ENCODE results near the gene PRKAG2. TPM values are rescaled to one million over a fixed set of nuclear protein-coding genes. Genes with fewer than 3 reads are reported as not detected.
"Not testable (repeated sequence)": the region's sequence is repeated elsewhere in the genome, so short reads cannot be mapped to it uniquely, and the experiment has no call there.

The PRKAG2 gene
- total RNA-seq, 2 experiments from 2014 or later = 16.9 to 18.7 TPM

- CTCF ChIA-PET = no interaction called here
- Mint-ChIP-seq H3K9me3 (no peaks in the 10 kb centered on the region), H3K36me3 (ENCODE audit: low read depth) (no peaks in the 10 kb centered on the region), H3K27me3 (ENCODE audit: low read depth) (peaks cover 3% of the 10 kb centered on the region), H3K27ac (no peak overlapping the region), H3K4me1 (ENCODE audit: low read depth) (peaks cover 14% of the 10 kb centered on the region), H3K4me3 (no peak overlapping the region)
- intact Hi-C loops (cut with micrococcal nuclease) = no loop called here
- DNase-seq = no peak
These were observed 336.8 kb downstream of the PRKAG2 start for GRCh38 chr7:151540146-151540545.

GRCh38 chr7:151539088-151539671, 337.7 kb downstream of the PRKAG2 start:
- peaks cover 3% of the 10 kb centered on the region for H3K27me3 Mint-ChIP-seq (ENCODE audit: low read depth)
- intact Hi-C loops (cut with micrococcal nuclease) = no loop called here
- no peak for DNase-seq
- H3K9me3 Mint-ChIP-seq = no peaks in the 10 kb centered on the region
- CTCF ChIA-PET = interaction anchor here (0.8 kb wide), 1 partner anchor 187 kb away, joined by 6 read pairs; no protein-coding TSS in a partner anchor
- H3K36me3 Mint-ChIP-seq (ENCODE audit: low read depth) = no peaks in the 10 kb centered on the region
- H3K4me3 Mint-ChIP-seq = no peak overlapping the region
- peaks cover 14% of the 10 kb centered on the region for H3K4me1 Mint-ChIP-seq (ENCODE audit: low read depth)
- H3K27ac Mint-ChIP-seq = no peak overlapping the region

- DNase-seq = no peak
- Mint-ChIP-seq H3K27ac (no peak overlapping the region), H3K27me3 (ENCODE audit: low read depth) (peaks cover 3% of the 10 kb centered on the region), H3K9me3 (no peaks in the 10 kb centered on the region), H3K4me1 (ENCODE audit: low read depth) (peaks cover 14% of the 10 kb centered on the region), H3K36me3 (ENCODE audit: low read depth) (no peaks in the 10 kb centered on the region), H3K4me3 (no peak overlapping the region)
- intact Hi-C loops (cut with micrococcal nuclease) = no loop called here
- CTCF ChIA-PET = interaction anchor here (0.6 to 0.8 kb wide), 2 partner anchors 186 to 522 kb away, joined by 3 to 6 read pairs; no protein-coding TSS in a partner anchor
These were observed 338.9 kb downstream of the PRKAG2 start for GRCh38 chr7:151537818-151538561.

- H3K27me3 Mint-ChIP-seq (ENCODE audit: low read depth); DNase-seq; CTCF ChIA-PET; intact Hi-C loops (cut with micrococcal nuclease); H3K9me3 Mint-ChIP-seq; H3K36me3 Mint-ChIP-seq (ENCODE audit: low read depth); H3K27ac Mint-ChIP-seq; H3K4me3 Mint-ChIP-seq: not testable (repeated sequence)
- peaks cover 14% of the 10 kb centered on the region for H3K4me1 Mint-ChIP-seq (ENCODE audit: low read depth)
These were observed 340.7 kb downstream of the PRKAG2 start for GRCh38 chr7:151536178-151536577.

GRCh38 chr7:151529842-151530241, 347.1 kb downstream of the PRKAG2 start:
- intact Hi-C loops (cut with micrococcal nuclease) = no loop called here
- Mint-ChIP-seq H3K4me1 (ENCODE audit: low read depth) (no peaks in the 10 kb centered on the region), H3K9me3 (peaks cover 18% of the 10 kb centered on the region), H3K27me3 (ENCODE audit: low read depth) (no peaks in the 10 kb centered on the region), H3K36me3 (ENCODE audit: low read depth) (no peaks in the 10 kb centered on the region), H3K27ac (no peak overlapping the region), H3K4me3 (no peak overlapping the region)
- DNase-seq = no peak
- CTCF ChIA-PET = interaction anchor here (0.7 kb wide), 1 partner anchor 362 kb away, joined by 3 read pairs; no protein-coding TSS in a partner anchor

GRCh38 chr7:151524845-151525244, 352.1 kb downstream of the PRKAG2 start:
- CTCF ChIA-PET = no interaction called here
- Mint-ChIP-seq H3K36me3 (ENCODE audit: low read depth) (no peaks in the 10 kb centered on the region), H3K4me1 (ENCODE audit: low read depth) (peaks cover 6% of the 10 kb centered on the region), H3K4me3 (no peak overlapping the region), H3K9me3 (peaks cover 3% of the 10 kb centered on the region), H3K27me3 (ENCODE audit: low read depth) (no peaks in the 10 kb centered on the region), H3K27ac (no peak overlapping the region)
- intact Hi-C loops (cut with micrococcal nuclease) = no loop called here
- no peak for DNase-seq

GRCh38 chr7:151524331-151524730, 352.6 kb downstream of the PRKAG2 start:
- H3K27me3 Mint-ChIP-seq (ENCODE audit: low read depth) = no peaks in the 10 kb centered on the region
- CTCF ChIA-PET = no interaction called here
- H3K36me3 Mint-ChIP-seq (ENCODE audit: low read depth) = peaks cover 1% of the 10 kb centered on the region
- H3K27ac Mint-ChIP-seq = no peak overlapping the region
- intact Hi-C loops (cut with micrococcal nuclease) = no loop called here
- peaks cover 6% of the 10 kb centered on the region for H3K4me1 Mint-ChIP-seq (ENCODE audit: low read depth)
- H3K9me3 Mint-ChIP-seq = peaks cover 3% of the 10 kb centered on the region
- no peak overlapping the region for H3K4me3 Mint-ChIP-seq
- no peak for DNase-seq

GRCh38 chr7:151520419-151521261, 356.3 kb downstream of the PRKAG2 start:
- intact Hi-C loops (cut with micrococcal nuclease) = loop anchor here (1.0 kb wide), 5 partner anchors 178 to 943 kb away; partner anchors contain the start of genes ABCF2 and PRKAG2
- DNase-seq = peak; percentile 54
- Mint-ChIP-seq H3K4me1 (ENCODE audit: low read depth) (peaks cover 31% of the 10 kb centered on the region), H3K9me3 (no peaks in the 10 kb centered on the region), H3K4me3 (peak overlapping the region; percentile 98), H3K27me3 (ENCODE audit: low read depth) (no peaks in the 10 kb centered on the region), H3K36me3 (ENCODE audit: low read depth) (peaks cover 12% of the 10 kb centered on the region), H3K27ac (peak overlapping the region; percentile 98)
- CTCF ChIA-PET = interaction anchor here (0.6 to 1.4 kb wide), 3 partner anchors 111 to 335 kb away, joined by 3 to 5 read pairs (median 4); no protein-coding TSS in a partner anchor

- H3K4me3 Mint-ChIP-seq = peak within 1 kb of the TSS; percentile 98
- intact Hi-C loops (cut with micrococcal nuclease) = loop anchor here (1.0 to 10.0 kb wide), 10 partner anchors 49 to 943 kb away; partner anchors contain the start of genes ABCF2, GALNT11 and PRKAG2
- H3K27ac Mint-ChIP-seq = peak within 1 kb of the TSS; percentile 98
- H3K36me3 Mint-ChIP-seq (ENCODE audit: low read depth) = peaks cover 12% of the 10 kb centered on the region
- CTCF ChIA-PET = interaction anchor here (1.4 kb wide), 2 partner anchors 112 to 263 kb away, joined by 3 to 5 read pairs; no protein-coding TSS in a partner anchor
- peak; percentile 99 for DNase-seq
- no peaks in the 10 kb centered on the region for H3K9me3 Mint-ChIP-seq
- H3K27me3 Mint-ChIP-seq (ENCODE audit: low read depth) = no peaks in the 10 kb centered on the region
- peaks cover 38% of the 10 kb centered on the region for H3K4me1 Mint-ChIP-seq (ENCODE audit: low read depth)
These were observed 357.0 kb downstream of the PRKAG2 start, which contains the start of gene RHEB for GRCh38 chr7:151519765-151520418. Gene RHEB, minus strand, starts transcription at chr7:151519895. Its CDS starts 384 bp downstream, at chr7:151519511.

- H3K9me3 Mint-ChIP-seq = not testable (repeated sequence)
These were observed 357.8 kb downstream of the PRKAG2 start for GRCh38 chr7:151518947-151519764.

More at GRCh38 chr7:151518947-151519764, 357.8 kb downstream of the PRKAG2 start:
- peaks cover 44% of the 10 kb centered on the region for H3K4me1 Mint-ChIP-seq (ENCODE audit: low read depth)
- H3K36me3 Mint-ChIP-seq (ENCODE audit: low read depth) = peaks cover 12% of the 10 kb centered on the region
- CTCF ChIA-PET = interaction anchor here (0.6 to 1.4 kb wide), 2 partner anchors 68 to 113 kb away, joined by 3 to 5 read pairs; no protein-coding TSS in a partner anchor
- DNase-seq = peak; percentile 57
- intact Hi-C loops (cut with micrococcal nuclease) = loop anchor here (1.0 to 10.0 kb wide), 7 partner anchors 12 to 506 kb away; partner anchors contain the start of gene GALNT11
- not testable (repeated sequence) for H3K27me3 Mint-ChIP-seq (ENCODE audit: low read depth)
- peak overlapping the region; percentile 98 for H3K4me3 Mint-ChIP-seq
- H3K27ac Mint-ChIP-seq = peak overlapping the region; percentile 98
